GM21367 (cell line): ENCODE data around the gene GPD1L.
"Not testable (repeated sequence)": the region's sequence is repeated elsewhere in the genome, so short reads cannot be mapped to it uniquely, and the experiment has no call there.

Experiments used
- ATAC-seq: cut with Tn5 transposase; IDR thresholded peaks from one replicate; pipeline ENCODE4 v1.9.1; 2021; ENCODE audit not compliant: unreplicated experiment

GPD1L gene

DNA sequence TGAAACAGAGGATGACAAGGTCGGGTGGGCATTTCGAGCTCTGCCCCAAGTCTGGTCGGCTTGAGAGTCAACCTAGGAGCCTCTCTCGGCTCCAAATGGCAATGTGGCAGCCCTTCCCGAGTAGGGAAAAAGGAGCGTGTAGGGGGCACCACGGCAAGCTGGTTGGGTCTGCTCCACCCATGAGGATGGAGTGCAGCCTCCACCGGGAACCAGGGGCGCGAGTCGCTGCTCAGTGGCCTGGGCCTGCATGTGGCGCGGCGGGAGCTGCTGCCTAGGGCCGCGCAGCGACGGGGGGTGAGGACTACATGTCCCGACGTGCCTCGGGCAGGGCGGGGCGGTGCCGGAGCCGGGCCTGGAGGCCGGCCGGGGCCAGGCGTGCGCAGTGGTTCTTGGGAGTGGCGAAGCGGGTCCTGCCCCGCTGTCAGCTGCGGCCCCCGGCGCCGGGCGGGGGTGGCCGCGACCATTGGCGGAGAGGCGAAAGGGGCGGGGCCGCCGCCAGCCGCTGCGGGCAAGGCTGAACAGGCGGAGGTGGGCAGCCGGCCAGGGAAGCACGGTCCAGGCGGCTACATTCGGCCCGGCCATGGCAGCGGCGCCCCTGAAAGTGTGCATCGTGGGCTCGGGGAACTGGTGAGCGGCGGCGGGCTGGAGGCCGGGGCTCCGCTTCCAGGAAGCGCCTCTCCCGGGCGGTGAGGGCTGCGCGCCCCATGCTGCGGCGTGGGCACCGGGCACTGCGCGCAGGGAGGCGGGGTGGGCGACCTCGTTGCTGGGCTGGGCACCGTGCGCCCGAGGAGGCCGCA is at the start of gene GPD1L:
GPD1L (plus strand) TSS at position 489 of the 797 bp plus-strand sequence; CDS start at position 581, 92 bp downstream.
- ATAC-seq = peak; percentile 100

DNA sequence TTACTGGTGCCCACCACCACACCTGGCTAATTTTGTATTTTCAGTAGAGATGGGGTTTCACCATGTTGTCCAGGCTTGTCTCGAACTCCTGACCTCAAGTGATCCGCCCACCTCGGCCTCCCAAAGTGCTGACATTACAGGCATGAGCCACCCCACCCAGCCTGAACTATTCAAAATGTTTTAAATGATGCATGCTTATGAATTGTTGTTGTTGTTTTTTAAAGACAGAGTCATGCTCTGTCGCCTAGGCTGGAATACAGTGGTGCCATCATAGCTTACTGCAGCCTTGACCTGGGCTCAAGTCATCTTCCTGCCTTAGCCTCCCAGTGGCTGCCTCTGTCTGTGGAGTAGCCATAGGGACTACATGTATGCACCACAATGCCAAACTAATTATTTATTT is 48.0 kb upstream of the GPD1L start:
- ATAC-seq = not testable (repeated sequence)

DNA sequence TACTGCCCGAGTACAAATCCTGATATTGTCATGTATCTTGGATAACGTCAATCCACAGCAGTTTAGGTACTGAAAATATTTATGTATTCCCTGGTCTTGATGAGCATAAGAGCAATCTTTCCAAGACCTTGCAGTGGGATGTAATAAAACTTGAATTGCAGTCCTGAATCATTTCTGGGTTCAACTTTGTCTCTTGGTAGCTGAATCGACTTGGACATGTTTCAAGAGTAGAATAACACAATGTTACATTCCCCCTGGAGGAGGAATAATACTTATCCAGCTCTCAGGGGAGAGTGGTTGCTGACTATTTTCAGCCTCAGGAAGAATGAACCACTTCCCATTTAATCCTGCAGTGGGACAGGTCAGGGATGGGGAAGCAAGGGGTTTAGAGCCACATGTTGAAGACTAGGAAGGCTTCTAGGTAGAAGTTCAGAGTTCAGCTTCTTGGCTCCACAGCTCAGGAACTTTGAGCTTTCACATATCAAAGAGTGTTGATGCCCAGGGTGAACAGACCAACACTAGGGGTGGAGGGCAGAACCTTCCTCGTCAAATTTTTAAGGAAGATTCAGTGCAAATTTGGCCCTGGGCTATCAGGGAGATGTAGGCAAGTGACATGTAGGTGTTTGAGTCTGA is 43.4 kb upstream of the GPD1L start:
- no peak for ATAC-seq

DNA sequence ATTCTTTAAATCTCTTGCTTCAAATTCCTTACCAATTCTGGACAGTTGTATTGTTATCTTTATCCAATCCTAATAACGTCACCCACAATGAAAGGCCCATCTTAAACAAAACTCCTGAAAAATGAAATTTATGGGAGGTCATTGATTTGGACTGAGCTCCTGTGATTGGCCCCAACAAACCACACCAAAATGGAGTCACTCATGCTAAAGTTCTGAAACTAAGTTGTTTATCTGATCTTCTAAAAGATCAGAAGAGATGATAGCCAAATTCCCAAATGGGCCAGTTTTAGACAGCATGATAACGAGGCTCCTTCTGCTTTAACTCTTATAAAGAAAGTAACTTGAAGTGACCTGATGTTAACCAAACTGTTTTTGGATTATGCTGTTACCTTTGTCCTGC is 39.7 kb upstream of the GPD1L start:
- no peak for ATAC-seq

DNA sequence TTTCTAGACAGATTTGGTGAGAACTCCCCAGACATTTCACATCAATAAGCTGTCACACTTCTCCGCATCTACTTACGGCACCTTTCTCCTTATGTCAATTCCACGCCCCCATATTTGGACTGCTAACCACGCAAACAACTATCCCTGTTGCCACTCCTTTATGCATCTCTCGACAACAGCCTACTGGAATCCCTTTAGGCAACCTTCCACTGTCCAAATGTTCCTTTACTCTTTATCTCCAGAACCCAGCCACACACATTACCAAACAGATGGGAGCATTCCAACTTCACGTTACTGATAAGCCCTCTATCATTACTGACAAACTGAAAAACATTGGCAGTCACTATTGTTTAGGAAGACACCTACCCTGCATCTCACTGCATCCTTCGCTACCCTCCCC is 32.2 kb upstream of the GPD1L start:
- ATAC-seq = not testable (repeated sequence)

DNA sequence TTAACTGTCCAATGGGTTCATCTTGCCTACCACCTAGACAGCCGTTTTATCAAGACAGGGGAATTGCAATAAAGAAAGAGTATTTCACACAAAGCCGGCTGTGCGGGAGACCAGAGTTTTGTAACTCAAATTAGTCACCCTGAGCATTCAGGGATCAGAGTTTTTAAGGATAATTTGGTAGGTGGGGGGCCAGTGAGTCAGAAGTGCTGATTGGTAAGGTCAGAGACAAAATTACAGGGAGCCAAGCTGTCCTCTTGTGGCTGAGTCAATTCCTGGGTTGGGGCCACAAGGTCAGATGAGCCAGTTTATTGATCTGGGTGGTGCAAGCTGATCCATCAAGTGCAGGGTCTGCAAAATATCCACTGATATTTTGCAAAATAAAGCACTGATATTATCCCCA is 29.9 kb upstream of the GPD1L start:
- ATAC-seq = no peak

DNA sequence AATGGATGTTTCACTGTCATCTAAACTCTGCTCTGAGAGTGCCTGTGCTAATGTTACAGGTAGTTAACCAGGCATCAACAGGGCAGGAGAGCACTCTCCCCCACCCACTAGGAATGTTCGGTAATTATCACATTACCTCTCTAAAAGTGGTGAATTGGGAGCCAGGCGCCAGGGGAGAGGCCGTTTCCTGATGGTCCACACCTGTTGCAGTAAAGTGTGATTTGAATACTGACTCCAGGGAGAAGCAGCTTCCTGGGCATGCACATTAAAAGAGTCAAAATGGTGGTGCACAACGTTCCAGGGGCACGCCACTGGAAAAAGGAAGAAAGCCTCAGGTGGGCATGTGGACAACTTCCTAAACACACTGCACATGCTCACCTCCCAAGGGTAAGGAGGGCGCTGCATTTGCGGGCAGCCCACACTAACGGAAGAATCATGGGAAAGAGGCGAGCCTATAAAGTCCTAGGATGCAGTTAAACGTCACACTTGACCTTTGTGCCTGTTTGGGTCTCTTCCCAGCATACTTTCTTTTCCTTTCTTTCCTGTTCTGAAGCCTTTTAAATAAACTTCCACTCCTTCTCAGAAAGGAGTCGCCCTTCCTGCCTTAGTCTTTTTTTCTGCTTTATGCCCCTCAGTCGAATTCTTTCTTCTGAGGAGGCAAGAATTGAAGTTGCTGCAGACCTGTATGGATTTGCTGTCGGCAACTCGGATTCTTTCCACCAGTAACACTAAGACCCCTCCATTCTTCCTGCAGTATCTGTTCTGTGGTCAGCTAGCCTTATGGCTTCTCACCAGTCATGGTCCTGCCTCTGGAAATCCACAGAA is 28.9 kb upstream of the GPD1L start:
- no peak for ATAC-seq

DNA sequence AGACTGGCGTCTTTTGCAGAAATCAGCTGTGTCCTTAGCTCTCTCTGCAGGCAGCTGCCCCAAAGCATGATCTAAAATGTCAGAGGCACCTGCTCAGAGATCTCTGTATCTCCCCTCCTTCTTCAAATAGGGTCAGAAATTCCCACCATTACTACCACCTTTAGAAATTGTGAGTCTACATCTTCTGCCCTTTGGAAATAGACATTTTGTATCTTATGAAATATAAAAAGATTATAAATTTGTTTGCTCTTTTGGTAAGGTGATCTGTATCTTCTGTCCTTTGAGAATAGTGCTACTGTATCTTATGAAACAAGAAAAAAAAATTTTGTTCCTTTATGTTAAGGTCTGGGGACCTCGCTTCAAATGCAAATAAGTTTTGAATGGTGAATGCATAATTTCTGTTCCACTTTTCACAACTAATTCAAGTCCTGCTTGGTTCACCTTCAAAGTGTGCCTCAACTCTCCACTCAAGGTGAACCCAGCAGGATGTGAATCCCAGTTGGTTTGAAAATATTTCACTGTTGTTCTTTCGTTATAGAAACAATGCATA is 28.3 kb upstream of the GPD1L start:
- ATAC-seq = no peak

DNA sequence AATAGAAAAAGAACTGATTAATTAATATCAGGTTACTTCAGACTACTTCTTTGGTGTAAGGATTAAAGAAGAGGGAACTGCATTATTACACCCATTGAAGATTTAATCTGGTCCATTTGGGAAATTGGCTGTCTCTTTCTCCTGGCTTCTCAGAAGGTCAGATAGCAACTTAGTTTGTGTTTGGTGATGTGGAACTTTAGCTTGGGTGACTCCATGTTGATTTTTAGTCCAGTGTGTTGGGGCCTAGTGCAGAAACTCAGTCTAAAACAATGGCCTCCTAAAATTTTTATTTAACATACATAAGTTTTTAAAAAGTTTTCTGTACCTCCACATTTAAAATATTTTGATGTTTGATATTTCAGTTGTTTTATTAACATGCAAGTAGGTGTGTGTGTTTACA is 27.6 kb upstream of the GPD1L start:
- ATAC-seq = no peak

DNA sequence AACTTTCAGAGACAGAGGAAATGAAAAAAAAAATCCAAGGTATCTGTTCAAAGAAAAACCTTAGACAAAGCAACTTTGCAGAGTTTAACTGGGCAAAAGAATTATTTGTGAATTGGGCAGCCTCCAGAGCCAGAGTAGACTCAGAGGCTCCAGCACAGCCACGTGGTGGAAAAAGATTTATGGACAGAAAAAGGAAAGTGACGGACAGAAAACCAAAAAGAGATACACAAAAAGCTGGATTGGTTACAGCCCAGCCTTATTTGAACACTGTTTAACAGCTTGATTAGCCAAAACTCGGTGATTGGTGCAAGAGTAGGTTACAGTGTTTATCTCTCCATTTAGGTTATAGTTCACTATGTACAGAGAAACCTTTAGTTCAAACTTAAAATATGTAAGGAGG is 23.7 kb upstream of the GPD1L start:
- no peak for ATAC-seq

DNA sequence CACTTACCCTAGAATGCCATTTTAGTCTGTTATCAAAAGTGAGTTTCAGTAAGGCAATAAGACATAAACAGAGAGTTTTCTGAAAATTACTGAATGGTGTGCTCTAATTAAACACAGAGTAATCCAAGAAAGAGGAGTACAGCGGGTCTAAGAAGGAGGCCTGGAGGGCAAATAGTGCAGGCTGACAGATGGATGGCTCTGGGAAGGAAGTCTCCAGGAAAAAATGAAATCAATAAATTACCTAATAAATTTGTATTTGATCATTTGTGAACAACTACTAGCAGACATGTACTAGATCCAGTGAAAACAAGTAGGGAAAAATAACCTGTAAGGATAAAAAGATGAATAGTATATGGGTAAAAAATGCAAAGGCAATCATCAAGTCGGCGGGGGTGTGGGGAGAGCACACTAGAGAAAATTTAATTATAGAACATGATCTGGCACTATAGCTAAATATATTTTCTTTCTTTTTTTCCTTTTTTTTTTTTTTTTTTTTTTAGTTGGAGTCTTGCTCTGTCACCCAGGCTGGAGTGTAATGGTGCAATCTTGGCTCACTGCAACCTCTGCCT is 22.6 kb upstream of the GPD1L start:
- ATAC-seq = no peak

DNA sequence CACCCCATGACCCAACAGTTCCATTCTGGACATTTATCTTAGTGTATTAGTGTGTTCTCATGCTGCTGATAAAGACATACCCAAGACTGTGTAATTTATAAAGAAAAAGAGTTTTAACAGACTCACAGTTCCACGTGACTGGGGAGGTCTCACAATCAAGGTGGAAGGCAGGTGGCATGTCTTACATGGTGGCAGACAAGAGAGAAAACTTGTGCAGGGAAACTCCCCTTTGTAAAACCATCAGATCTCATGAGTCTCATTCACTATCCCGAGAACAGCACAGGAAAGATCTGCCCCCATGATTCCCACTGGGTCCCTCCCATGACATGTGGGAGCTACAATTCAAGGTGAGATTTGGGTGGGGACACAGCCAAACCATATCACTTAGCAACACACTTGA is 21.6 kb upstream of the GPD1L start:
- ATAC-seq = no peak

DNA sequence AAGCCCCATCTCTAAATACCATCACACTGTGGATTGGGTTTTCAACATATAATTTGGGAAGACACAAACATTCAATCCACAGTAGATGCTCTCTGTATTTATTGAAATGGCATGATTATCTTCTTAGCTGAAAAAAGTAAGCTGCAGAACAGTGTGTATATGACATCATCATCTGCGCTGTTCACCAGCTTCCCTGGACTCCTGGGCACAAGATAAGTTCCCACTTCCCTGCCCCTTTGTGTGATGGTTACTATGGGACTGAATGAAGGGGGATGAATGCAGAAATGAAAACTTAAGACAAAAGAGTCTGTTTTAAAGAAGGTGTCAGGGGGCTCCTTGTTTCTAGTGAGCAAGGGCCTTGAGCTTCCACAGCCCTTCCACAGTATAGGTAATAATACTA is 20.0 kb upstream of the GPD1L start:
- ATAC-seq = no peak

DNA sequence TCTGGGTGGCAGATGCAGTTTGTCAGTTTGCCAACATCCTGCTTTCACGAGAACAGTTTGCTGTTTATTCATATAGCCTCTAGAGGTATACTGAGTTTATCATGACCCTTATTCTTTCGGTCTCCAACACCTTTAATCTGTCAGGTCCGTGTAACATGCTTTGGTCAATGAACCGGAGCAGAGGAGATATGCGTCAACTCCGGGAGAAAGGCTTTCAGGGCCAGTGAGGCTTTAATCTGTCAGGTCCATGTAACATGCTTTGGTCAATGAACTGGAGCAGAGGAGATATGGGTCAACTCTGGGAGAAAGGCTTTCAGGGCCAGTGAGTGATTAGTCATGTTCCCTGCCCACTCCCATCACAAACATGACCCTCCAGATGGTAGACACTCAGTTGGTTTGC is 16.9 kb upstream of the GPD1L start:
- ATAC-seq = no peak

DNA sequence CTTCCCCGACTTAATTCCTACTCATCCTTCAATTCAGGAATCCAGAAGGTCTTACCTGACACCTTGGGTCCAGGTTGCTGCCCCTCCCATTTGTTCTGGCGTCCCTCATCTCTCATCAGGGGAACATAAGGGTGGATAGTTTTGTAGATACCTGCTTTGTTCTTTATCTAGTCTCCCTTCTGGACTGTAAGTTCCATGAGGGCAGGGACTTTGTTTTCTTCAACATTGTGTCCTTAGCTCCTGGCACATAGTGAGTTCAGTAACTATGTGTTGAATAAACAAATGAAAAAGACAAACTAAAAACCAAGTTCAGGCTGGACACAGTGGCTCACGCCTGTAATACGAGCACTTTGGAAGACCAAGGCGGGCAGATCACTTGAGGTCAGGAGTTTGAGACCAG is 13.2 kb upstream of the GPD1L start:
- ATAC-seq = no peak

DNA sequence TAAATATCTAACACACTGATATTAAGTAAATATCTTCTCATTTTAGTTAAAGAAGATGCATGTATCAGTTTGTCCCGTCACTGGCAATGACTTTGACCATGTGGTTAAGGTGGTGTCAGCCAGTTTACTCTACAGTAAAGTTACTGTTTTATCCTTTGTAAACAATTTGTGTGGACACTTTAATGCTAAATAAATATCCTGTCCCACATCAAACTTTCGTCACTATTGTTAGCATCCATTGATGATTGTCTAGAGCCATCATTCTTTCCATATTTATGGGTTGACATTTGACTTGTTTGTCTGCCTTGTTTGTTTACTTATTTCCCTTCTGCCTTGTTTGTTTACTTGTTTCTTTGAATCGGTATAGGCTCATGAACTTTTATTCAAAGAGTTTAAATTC is 11.0 kb upstream of the GPD1L start:
- no peak for ATAC-seq

DNA sequence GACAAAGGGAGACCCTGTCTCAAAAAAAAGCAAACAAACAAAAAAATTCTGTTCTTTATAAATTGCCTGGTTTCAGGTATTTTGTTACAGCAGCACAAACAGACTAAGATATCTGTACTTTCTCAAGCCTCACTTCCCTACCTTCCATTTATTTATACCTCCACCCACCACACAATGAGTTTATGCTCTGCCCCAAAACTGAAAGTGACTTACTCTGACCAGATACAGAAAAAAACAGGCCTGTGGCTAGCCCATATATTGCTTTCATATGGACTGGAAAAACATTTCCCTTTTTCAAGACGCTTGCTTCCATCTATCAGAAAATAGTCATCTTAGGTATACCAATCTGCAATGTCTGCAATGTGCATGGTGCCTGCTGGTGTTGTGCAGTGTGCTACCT is 8.7 kb upstream of the GPD1L start:
- peak; percentile 77 for ATAC-seq

DNA sequence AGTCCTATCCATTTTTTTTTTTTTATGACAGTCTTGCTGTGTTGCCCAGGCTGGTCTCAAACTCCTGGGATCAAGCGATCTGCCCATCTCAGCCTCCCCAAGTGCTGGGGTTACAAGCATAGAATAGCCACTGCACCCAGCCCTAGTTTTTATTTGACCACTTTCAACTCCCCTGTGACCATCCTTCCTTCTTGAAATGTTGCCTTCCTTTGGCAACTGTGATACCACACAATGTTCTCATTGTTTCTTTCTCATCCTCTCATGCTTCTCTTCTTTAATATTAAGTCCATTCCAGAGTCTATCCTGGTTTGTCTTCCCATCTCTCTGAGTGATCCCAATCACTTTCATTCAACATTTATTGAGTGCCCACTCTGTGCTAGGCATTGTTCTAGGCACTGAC is 7.9 kb upstream of the GPD1L start:
- no peak for ATAC-seq

DNA sequence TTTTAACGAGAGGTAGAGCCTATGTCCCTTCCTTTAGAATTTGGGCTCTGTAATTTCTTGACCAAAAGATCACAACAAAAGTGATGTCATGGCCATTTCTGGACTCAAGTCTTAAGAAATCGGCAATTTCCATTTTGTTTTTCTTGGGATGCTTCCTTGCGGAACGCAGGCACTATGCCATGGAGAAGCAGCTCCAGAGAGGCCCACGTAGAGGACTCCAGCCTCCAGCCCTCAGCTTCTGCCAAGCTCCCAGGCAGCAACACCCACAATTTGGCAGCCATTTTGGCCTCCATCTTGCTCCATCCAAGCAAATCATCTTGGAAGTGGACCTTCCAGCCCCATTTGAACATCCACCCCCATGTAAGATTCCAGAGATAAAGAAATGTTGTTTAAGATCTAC is 6.0 kb upstream of the GPD1L start:
- ATAC-seq = no peak

DNA sequence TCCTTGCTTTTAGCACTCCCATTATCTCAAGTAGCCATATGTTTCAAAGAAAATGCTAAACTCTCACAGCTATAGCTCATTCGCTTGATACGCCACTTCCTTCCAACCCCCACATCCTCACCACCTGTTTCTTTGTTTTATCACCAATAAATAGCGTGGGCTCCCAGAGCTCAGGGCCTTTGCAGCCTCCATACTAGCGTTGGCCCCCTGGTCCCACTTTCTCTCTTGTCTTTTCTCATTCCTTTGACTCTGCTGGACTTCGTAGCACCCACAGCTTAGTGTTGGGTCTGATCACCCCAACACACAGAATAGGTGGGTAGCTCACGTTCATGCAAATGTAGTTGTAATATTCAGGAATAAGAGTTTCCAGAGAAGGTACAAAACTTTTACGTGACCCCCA is 4.1 kb upstream of the GPD1L start:
- ATAC-seq = no peak

DNA sequence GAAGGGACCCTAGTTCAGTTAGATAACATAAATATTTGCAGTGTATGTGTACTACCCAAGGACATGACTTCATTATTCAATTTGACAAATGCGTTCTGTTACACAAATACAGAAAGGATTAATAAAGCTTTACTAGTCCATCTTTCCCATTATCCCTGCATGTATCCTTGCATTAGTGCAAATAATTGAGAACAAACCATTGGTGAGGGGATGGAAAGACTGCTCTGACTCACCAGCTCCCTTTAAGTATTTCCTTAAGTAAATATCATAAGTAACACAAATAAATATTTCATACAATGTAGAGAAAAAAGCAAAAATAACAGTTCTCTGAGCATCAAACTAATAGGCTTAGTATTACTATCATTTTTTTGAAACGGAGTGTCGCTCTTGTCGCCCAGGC is 1.9 kb upstream of the GPD1L start:
- ATAC-seq = no peak
